ENCODE data around the gene PCSK5.

The PCSK5 gene

DNA sequence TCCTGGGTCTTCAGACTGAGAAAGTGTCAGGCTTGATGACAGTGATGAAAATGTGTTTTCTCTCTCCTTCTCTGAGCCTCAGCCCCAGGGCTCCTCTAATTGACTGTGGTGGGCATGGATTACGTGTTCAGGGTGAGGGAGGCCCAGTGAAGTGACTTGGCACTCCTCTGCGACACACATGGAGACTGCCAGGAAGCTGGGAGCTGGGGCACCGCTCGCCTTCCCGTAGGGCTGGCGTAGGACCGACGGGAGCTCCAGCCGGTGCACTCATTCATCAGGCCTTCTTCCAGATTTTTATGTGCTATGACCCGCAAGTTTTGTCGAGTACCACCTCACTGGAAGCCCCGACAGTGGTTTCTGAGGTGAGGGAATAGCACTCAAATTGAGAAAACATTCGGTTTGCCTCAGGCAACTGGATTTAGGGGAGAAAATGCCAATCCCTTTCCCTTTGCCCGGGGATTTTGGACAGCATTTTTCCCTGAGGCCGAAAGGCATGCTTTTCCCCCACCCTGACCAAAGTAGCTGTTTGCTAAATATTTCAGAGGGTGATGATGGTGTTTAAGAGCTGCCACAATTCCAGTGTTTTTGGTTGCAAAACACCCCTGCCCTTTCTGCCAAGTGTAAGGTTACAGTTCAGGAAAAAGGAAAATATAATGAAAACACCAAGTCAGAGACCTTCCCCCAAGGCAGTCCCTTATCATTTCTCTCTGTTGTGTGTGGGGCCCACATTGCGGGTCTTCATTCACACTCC lies 83.7 kb downstream of the PCSK5 start:
- no peak for DNase-seq

DNA sequence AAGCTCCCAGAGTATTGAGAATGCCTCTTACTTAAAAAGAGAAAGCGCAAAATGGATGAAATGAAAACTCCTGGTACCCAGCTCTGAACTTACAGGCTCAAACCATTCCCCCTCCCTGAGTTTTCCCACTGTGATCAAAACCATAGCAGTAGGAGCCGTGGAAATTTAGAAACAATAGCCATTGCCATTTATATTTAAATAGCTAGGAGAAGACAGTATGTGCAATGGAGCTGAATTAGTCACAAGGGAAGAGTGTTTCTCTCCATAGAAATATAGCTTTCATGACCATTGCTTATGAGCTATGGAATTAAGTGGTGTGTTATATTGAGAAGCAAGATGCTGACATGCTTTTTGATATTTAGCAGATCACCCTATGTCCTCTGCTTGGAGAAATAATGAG lies 84.6 kb downstream of the PCSK5 start:
- no peak for DNase-seq

DNA sequence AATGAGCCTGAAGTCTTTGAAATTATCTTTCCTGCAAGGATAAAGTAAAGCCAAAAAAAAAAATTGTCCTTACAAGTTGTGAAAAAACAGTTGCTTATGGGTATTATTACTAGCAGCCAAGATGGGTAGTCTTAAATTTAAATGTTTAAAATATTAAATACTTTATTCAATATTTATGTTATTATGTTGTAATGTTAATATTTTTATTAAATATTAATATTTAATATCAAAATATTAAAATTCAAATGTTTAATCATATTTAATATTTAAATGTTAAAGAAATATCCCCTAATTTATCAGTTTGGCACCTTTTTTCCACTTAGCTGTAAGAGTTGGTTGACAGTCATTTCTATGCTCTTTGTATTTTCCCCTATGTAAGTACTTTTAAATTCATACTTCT lies 86.1 kb downstream of the PCSK5 start:
- DNase-seq, result no peak

DNA sequence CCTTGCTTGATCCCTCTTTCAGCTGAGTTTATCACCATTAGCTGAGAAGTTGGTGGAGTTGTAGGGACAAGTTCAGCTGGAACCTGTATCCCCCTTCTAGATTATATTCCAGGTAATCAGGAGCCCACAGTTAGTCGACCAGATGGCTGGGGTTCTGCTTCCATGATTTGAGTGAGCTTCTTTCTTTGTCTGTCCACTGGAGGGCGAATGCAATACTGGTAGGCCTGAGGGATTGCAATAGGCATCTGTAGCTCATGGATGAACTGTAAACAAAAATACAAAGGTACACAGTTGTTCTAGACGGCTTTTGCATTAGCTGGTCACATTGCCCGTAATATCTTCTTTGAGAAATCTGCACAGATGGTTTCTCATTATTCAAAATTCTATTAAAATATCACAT lies 88.9 kb downstream of the PCSK5 start:
- no peak for DNase-seq

DNA sequence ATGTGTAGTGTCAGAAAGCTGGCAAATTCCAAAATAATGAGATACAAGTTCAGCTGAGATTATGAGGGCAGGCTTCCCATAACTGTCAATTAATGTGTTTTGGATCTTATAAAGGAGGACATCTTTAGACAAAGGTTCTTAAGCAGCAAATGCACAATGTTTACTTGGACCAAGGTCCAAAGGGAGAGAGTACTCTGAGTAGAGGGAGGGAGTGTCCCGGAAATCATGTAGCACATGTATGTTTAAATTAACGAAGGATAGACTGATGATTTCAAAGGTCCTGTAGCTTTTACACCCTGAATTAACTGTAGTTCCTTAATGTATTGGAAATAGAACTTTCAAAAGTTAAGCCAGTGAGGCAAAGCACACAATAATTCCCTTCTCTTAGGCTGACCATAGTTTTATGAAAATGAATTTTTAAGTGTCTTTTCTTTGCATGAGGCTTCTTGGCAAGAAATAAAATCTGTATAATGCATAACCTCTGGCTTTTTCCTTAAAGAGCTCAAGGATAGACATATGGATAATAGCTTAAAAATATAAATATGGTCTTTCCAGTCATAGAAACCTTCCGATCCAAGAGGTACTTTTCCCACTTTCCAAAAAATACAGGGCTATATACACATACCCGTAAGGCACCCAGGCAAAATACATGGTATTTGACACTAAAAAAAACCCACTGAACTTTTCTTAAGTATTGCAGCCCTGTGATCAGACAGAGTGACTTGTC lies 93.0 kb downstream of the PCSK5 start:
- DNase-seq, result no peak

DNA sequence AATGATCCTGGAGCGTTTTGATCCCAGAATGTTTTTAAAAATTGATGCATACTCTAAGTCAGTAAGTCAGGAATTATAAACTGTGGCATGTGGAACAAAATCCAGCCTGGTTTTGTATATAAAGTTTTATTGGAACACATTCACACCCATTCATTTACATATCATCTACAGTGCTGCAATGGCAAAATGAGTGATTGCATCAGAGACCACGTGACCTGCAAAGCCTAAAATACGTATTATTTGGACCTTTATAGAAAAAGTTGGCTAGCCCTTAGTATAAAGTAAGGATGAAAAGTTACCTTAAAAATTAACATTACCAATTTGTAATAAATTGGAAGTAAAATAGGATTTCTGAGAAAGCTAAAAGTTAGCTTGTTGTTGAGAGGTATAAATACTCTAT lies 95.0 kb downstream of the PCSK5 start:
- no peak for DNase-seq

DNA sequence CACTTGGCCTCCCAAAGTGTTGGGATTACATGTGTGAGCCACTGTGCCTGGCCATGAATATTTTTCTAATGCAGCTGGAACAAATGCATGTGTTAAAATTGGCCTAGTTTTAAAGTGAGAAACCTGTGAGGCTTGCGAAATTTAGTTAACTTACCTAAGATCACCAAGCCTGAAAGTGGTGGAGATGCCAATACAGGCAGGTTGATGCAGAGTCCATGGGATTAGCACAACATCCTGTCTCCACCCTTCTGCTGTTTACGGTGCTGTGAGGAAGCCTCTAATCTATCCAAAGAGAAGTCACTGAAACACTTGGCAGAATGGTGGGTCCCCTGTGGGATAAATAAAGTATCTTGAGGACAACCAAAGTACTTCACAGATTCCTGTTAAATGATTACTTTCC lies 98.2 kb downstream of the PCSK5 start:
- DNase-seq, result no peak

DNA sequence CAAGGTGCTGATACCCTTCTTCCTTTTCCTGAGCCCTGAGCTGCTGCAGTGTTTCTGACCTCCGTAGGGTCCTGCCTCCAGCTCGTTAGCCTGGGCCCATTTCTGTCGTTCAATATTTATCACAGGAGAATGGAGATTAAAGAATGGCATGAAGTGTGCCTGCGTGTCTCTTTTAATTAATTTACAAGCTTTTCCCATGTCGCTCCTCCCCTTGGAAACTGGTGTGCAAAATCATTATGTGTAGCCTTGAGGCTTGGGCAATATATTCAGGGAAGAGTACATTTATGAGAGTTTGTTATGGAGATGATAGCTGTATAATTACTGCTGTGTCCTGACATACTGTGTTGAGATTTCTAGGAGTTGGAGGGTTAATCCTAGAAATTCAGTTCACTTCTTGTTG lies 99.7 kb downstream of the PCSK5 start:
- no peak for DNase-seq

DNA sequence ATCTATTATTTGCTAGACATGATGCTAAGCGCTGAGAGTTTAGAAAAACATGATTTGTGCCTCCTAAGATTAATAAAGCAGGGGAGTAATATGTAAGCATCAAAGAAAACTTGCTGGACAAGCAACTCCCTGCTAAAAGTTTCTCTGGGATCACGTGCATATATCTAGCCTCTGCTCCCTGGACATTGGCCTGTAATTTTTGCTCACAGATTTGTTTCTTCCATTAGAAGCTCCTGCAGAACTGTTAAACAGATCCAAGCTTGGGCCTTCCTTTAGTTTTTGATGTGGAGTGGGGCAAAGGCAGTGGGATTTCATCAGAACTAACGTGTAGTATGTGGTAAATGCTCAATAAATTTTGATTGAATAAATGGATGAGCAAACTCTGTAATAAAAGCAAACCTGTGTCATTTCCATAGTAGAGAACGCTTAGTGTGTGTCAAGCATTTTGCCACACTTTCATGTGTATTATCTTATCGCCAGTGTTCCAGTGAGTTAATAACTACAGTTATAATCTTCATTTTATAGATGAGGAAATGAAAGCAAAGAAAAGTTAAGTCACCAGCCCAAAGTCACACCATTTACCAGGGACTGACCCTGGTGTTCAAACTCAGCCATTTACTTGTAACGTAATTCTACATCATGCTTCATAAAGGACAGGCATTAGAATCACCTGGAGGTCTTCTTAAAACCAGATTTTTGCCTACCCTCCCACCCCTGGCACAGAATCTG lies 100.3 kb downstream of the PCSK5 start:
- DNase-seq, result no peak

DNA sequence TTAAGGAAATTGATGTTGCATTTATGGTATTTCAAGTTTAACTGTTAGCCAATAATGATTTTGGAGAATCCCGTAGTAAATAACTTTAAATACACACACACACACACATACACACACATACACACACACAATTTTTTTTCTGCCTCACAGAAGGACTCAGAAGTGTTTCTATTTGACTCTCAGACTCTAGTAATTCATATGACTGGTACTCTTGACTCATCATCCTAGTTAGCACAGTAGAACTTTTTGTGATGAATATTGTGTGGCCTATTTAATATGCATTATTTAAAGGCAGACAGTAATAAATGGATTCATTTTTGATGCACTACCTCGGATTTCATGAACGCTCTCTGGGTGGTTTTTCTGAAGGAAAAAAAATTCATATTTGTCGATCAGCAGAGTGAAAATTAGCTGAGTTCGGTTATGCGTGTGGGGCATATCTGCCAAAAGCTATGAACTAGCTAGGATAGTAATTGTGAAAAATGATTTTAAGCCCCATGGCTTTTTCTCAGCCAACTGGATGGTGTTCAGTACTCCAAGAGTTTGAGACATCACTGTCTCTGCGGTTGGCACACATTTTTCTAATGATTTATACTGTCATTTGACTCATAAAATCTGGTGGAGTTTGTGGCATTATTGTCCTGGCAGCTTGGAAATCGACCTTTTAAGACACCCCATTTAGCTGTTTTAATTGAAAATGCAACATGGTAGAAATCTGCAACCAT lies 102.2 kb downstream of the PCSK5 start:
- no peak for DNase-seq

DNA sequence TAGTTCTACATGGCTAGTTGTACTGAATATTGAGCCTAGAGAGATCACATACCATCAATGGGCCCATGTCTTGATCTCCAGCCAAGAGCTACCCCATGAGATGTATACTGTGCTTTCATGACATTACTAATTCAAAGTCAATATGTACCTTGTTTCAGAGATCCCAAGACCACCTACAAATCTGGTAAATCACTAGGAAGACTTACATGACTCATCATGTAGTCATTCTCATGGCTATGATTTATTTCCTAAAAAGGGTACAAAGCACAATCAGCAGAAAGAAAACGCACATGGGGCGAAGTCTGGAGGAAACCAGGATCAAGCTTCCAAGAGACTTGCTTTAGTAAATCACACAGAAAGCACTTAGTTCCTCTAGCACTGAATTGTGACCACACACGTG lies 103.0 kb downstream of the PCSK5 start:
- DNase-seq, result no peak

DNA sequence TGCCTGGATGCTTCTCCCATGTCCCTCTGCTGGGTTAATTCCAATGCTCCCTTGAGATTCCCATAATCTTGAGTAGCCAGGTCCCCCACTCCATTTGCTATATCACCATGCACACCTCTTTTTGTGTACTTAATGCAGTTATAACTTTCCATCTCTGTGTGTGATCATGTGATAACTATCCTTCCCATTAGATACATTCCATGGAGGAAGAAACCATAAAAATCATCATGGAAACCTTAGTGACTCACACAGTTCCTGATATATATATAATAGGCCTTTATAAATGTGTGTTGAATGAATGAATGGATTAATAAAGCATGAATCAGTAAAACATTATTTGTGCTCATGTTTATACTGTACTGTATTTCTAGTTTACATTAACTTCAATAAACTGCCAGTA lies 104.6 kb downstream of the PCSK5 start:
- DNase-seq, result no peak

DNA sequence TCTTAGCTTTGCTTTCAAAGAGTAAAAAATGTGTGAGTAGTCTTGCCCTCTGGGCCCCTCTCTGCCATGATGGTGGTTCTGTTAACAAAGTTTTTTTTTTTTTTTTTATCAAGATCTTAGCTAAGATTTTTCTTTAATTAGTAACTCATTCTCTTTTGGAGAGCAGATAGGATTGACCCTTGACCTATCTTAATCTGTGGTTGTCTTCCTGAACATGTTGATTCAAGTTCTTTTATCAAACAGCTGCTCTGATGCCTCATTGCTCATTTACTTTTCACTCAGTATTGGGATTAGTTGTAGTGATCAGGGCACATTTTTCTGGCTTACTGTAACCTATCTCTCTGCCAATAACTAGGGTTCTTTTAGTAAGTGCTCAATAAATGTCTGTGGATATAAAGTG lies 106.3 kb downstream of the PCSK5 start:
- DNase-seq, result no peak

DNA sequence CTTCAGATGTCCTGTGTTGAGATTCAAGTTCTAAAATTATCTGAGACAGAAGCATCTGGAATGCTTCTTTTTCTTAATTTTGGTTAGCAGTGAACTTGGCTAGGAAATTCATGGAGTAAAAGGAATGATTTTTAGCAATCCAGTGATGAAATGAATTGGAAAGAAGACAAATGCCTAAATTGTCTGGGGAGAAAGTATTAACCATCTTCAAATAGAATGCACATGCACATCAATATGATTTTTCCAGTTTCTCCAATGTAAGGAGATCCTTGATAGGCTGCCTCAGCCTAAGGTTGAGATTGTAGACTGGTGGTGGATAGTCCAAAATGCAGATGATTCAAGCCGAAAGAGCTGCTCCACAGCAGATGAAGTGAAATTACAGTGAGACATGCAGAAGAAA lies 106.7 kb downstream of the PCSK5 start:
- DNase-seq, result no peak

DNA sequence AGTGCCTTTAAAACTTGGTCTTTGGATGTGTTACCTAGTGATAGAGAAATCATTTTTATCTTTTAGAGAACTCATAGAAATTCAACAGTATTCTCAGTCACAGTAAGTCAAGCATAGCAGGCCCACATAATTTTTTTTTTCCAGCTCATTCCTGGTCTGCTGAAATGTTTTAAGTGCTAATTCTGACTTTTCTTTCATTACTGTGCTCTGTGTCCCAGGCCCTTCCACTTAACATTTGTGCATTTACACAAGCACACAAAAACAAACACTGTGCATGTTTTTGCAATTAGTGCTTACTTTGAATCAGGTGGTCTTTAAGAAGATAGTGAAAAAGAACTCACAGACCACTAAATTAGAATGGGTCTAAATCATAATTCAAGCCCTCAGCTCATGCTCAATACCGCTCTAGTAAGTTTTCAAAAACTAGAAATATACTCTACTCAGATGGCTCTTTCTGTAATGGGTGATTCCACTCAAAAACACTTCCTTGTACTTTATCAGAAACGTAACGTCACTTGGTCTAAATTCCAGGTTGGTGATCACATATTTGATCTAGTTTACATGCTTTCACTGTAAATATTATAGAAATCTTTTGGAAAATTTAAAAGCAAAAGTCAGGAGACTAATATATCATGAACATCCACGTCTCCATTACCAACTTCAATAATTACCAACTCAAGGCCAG lies 107.8 kb downstream of the PCSK5 start:
- no peak for DNase-seq

DNA sequence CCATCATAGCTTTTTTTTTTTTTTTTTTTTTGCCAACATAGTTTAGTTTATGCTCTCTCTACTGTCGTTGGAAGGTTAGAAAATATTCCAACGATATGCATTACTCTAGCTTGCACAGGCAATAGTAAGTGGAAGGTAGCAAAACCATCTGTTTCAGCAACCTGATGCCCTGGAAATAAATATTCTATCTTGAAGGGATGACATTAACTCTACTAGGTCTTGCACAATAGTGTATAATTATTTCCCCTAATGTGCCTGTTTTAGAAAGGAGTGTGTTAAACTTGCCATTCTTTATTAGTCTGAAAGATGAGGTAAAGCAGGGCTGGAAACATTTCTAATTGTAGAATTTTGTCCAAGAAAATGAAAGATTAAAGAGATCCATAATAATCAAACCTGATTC lies 111.0 kb downstream of the PCSK5 start:
- DNase-seq, result no peak

DNA sequence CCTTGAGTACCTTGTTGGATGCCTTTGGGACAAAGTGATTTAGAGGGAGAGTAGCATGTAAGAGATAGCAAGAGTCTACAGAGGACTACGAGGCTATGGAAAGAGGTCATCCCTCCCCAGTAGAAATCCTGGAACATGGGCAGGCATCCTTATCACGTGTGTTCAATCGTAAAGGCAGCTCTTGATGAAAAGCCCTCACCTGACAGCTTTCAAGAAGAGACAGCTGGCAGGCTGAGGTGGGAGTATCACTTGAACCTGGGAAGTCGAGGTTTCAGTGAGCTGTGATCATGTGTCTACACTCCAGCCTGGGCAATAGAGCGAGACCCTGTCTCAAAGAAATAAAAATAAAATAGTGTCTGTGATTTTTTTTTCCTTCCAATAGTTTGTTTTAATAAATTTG lies 112.6 kb downstream of the PCSK5 start:
- no peak for DNase-seq

DNA sequence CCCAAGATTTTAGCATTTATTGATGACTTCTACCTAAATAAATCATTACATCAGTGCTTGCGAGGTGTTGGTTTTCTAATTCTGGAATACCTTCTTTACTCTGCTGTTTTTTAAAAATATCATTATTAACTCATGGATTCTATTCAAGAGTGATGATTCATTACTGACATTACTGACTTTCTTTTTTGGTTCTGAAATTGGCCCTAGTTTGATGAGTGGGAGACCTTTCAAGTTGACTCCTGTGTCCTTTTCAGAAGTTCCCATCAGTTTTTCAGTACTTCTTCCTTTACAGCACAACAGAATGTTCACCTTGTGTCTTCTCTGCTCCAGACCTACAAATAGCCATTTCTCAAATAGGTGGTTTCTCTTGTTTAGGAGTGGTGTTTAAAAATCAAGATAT lies 114.1 kb downstream of the PCSK5 start:
- no peak for DNase-seq

DNA sequence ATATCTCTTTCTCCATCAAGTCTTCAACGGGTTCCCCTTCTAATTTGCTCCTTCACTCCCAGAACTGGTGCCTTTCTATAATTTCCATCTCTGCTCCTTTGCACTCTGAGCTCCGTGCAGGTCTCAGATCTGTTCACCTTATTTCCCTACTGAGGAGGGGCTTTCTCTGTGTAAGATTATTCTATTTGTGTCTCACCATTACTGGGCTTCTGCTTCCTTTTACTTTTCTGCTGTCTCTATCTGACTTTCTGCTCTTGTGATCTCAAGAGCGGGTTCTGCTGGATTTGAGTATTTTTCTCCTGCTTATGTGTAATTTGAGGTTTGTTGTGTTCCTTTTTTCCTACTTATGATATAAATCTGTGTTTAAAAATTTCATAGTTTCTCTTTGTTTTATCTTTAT lies 117.5 kb downstream of the PCSK5 start:
- DNase-seq, result no peak

DNA sequence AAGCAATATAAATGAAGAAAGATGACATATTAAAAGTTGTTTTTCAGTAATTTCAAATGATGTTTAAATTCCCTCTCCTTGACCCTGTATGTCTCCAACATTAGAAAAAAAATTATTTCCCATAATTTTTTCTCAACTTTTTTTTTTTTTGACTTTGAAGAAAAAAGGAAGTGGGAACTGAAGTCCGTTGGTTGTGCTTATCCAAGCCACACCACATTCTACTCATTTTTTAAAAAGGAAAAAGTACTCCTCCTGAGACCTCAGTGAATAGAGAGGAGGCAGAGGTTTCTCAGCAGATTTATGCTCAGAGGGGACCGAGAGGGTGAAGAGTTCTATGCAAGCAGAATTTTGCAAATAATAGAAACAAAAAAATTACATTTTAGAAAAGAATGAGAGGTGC lies 123.3 kb downstream of the PCSK5 start:
- no peak for DNase-seq

DNA sequence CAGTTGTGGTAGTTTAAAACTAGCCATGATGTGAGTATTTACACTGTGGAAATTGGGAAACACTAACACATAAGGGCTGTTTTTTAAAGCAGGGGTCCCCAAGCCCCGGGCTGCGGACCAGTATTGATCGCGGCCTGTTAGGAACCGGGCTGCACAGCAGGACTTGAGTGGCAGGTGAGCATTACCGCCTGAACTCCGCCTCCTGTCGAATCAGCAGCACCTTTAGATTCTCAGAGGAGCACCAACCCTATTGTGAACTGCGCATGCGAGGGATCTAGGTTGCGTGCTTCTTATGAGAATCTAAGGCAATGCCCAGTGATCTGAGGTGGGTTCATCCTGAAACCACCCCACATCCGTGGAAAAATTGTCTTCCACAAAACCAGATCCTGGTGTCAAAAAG lies 127.8 kb downstream of the PCSK5 start:
- DNase-seq, result no peak

DNA sequence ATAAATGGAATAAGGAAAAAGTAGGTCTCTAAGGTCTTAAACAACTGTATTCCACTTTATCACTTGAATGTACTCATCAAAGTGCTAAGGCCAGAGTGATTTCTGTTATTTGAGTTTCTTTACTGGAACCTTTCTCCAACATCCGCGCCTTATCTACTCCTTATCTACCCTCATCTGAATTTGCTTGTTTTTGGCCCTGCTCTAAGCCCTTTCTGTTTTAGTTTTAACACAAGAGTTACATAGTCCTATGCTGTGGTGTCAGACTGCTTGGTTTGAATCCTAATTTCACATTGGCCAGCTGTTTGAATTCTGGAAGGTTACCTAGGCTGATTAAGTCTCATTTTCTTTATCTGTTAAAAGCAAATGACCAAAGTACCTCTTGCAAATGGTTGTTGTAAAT lies 128.3 kb downstream of the PCSK5 start:
- DNase-seq, result no peak

DNA sequence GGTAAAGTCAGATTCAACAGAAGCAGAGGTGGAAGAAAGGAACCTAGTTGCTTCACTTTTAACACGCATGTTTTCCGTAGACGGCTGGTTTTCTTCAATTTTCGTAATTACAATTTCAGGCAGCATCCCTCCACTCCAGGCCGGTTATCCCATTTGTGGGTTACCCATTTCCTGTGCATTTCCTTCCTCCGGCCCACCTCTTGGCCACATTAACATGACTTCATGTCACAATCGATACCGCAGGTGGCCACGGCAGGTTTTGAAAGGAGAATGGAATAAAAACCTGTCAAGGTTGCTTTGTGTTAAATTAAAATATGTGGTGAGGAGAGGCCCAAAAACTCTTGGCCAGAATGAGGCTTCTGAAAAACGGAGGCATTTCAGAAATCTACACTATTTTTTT lies 130.2 kb downstream of the PCSK5 start:
- DNase-seq, result no peak

All from activated CD4-positive, CD25-positive, alpha-beta regulatory T cell (primary cell).